ENCODE data around the gene DOC2B.

The DOC2B gene

GRCh38 chr17:147796-148740 is 33.4 kb downstream of the DOC2B start:
- H4K20me1 ChIP-seq (ENCODE audit: insufficient read depth, low read length), result no peaks in the 10 kb centered on the region
- no peaks in the 10 kb centered on the region for H3F3A ChIP-seq (ENCODE audit: insufficient read depth, low read length)
- TF ChIP-seq EZH2 (optimal IDR thresholded peaks at IDR 0.05; ENCODE audit: low read depth, low read length) (no peak), EZH2phosphoT487 (IDR thresholded peaks at IDR 0.05; ENCODE audit: low read length) (no peak)
- TF ChIP-seq, protein P1, sequence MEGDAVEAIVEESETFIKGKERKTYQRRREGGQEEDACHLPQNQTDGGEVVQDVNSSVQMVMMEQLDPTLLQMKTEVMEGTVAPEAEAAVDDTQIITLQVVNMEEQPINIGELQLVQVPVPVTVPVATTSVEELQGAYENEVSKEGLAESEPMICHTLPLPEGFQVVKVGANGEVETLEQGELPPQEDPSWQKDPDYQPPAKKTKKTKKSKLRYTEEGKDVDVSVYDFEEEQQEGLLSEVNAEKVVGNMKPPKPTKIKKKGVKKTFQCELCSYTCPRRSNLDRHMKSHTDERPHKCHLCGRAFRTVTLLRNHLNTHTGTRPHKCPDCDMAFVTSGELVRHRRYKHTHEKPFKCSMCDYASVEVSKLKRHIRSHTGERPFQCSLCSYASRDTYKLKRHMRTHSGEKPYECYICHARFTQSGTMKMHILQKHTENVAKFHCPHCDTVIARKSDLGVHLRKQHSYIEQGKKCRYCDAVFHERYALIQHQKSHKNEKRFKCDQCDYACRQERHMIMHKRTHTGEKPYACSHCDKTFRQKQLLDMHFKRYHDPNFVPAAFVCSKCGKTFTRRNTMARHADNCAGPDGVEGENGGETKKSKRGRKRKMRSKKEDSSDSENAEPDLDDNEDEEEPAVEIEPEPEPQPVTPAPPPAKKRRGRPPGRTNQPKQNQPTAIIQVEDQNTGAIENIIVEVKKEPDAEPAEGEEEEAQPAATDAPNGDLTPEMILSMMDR (IDR thresholded peaks at IDR 0.05; ENCODE audit: low read length), result no peak
- no peak for DNase-seq
- no peaks in the 10 kb centered on the region for H3K9me3 ChIP-seq (replicated peaks; ENCODE audit: insufficient read depth, low read length)
- no peaks in the 10 kb centered on the region for H3K79me2 ChIP-seq (ENCODE audit: low read length)
- H2AFZ ChIP-seq (ENCODE audit: low read length), result no peak overlapping the region
- H3K9ac ChIP-seq (ENCODE audit: low read length), result no peak overlapping the region
- H3K27me3 ChIP-seq (replicated peaks; ENCODE audit: insufficient read depth, low read length), result peaks cover 89% of the 10 kb centered on the region
- no peak overlapping the region for H3K4me2 ChIP-seq (ENCODE audit: low read depth, low read length)
- no peaks in the 10 kb centered on the region for H3K4me1 ChIP-seq (ENCODE audit: low read length)
- H3K4me3 ChIP-seq (ENCODE audit: low read length), result no peak overlapping the region
- no peaks in the 10 kb centered on the region for H3K9me2 ChIP-seq (replicated peaks; ENCODE audit: insufficient read depth, low read length)
- no peaks in the 10 kb centered on the region for H3K36me3 ChIP-seq (replicated peaks; ENCODE audit: insufficient read depth, low read length)
- no peak overlapping the region for H3K27ac ChIP-seq (ENCODE audit: low read length)

DNA sequence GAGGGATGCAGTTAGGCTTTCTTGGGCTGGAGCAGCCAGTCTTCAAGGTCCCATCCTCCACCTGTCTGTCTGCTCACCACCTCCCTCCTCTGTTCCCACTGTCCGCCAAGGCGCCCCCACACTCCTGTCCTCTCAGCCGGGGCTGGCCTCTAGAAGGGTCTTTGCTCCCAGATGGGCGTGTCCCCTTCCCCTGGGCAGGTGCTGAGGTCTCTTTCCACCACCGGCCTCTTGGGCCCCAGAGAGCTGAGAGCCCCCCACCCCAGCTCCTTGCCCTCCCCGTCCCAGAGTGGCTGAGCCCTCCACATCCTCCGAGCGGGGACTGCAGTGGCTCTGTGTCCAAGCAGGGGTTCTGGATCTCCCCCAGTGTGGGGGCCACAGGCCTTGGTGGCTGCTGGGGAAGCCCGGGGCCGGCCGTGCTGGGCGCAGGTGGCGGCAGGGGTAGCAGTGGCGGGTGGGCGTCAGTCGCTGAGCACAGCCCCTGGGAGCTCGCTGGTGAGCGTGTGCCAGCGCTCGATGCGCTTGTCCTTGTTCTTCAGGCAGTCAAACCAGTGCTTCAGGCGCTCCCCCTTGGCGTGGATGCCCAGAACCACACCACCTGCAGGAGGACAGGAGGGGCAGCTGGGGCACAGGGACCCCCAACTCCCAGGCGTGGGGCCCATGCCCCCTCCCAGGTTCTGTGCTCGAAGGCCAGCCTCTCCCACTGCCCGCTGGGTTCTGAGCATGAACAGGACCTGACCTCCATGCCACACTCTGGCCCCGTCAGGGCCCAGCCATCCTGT is 34.3 kb downstream of the DOC2B start:
- Histone ChIP-seq H3K9me3 (replicated peaks; ENCODE audit: insufficient read depth, low read length) (no peaks in the 10 kb centered on the region), H3K4me3 (ENCODE audit: low read length) (no peak overlapping the region), H4K20me1 (ENCODE audit: insufficient read depth, low read length) (no peaks in the 10 kb centered on the region), H3K36me3 (replicated peaks; ENCODE audit: insufficient read depth, low read length) (no peaks in the 10 kb centered on the region), H3K79me2 (ENCODE audit: low read length) (no peaks in the 10 kb centered on the region), H3K27ac (ENCODE audit: low read length) (no peak overlapping the region), H3K4me2 (ENCODE audit: low read depth, low read length) (no peak overlapping the region), H2AFZ (ENCODE audit: low read length) (no peak overlapping the region), H3F3A (ENCODE audit: insufficient read depth, low read length) (no peaks in the 10 kb centered on the region), H3K9me2 (replicated peaks; ENCODE audit: insufficient read depth, low read length) (no peaks in the 10 kb centered on the region), H3K27me3 (replicated peaks; ENCODE audit: insufficient read depth, low read length) (peaks cover 80% of the 10 kb centered on the region), H3K4me1 (ENCODE audit: low read length) (no peaks in the 10 kb centered on the region), H3K9ac (ENCODE audit: low read length) (no peak overlapping the region)
- TF ChIP-seq EZH2 (optimal IDR thresholded peaks at IDR 0.05; ENCODE audit: low read depth, low read length), result no peak
- DNase-seq, result no peak

GRCh38 chr17:146546-146945 is 34.9 kb downstream of the DOC2B start:
- Histone ChIP-seq H3K36me3 (replicated peaks; ENCODE audit: insufficient read depth, low read length) (no peaks in the 10 kb centered on the region), H3K9me2 (replicated peaks; ENCODE audit: insufficient read depth, low read length) (no peaks in the 10 kb centered on the region), H3K27ac (ENCODE audit: low read length) (no peak overlapping the region), H3K27me3 (replicated peaks; ENCODE audit: insufficient read depth, low read length) (peaks cover 74% of the 10 kb centered on the region), H3K9me3 (replicated peaks; ENCODE audit: insufficient read depth, low read length) (no peaks in the 10 kb centered on the region), H3K4me2 (ENCODE audit: low read depth, low read length) (no peak overlapping the region), H4K20me1 (ENCODE audit: insufficient read depth, low read length) (no peaks in the 10 kb centered on the region), H2AFZ (ENCODE audit: low read length) (no peak overlapping the region), H3K4me1 (ENCODE audit: low read length) (no peaks in the 10 kb centered on the region), H3F3A (ENCODE audit: insufficient read depth, low read length) (no peaks in the 10 kb centered on the region), H3K79me2 (ENCODE audit: low read length) (no peaks in the 10 kb centered on the region), H3K9ac (ENCODE audit: low read length) (no peak overlapping the region), H3K4me3 (ENCODE audit: low read length) (no peak overlapping the region)
- DNase-seq, result no peak
- TF ChIP-seq, protein P1 (IDR thresholded peaks at IDR 0.05; ENCODE audit: low read length), result no peak
- TF ChIP-seq EZH2phosphoT487 (IDR thresholded peaks at IDR 0.05; ENCODE audit: low read length), result no peak
- no peak for TF ChIP-seq EZH2 (optimal IDR thresholded peaks at IDR 0.05; ENCODE audit: low read depth, low read length)
